Mesodermal cell (in vitro differentiated cells): ENCODE measurements around the gene RHBDF2.

Experiments used
- H3K27ac ChIP-seq: 2 replicates; pipeline ENCODE4 v1.7.0; 2013; ENCODE audit warnings: mild to moderate bottlenecking, low read depth, low read length, moderate library complexity; ENCODE audit not compliant: severe bottlenecking
- H3K36me3 ChIP-seq: 2 replicates; pipeline ENCODE4 v1.7.1; 2013; ENCODE audit warnings: mild to moderate bottlenecking, low read length, moderate library complexity; ENCODE audit not compliant: control insufficient read depth, insufficient read depth
- H3K4me1 ChIP-seq: one replicate; pipeline ENCODE4 v1.7.1; 2013; ENCODE audit warnings: mild to moderate bottlenecking, low read length; ENCODE audit not compliant: insufficient read depth, control insufficient read depth, poor library complexity, severe bottlenecking
- H3K4me3 ChIP-seq: 2 replicates; pipeline ENCODE4 v1.7.0; 2013; ENCODE audit warnings: low read length, control low read depth, mild to moderate bottlenecking; ENCODE audit not compliant: insufficient read depth, poor library complexity, severe bottlenecking; ENCODE audit errors: extremely low read depth
- H3K9me3 ChIP-seq: 2 replicates; pipeline ENCODE4 v1.7.1; 2013; ENCODE audit warnings: mild to moderate bottlenecking, low read length, moderate library complexity; ENCODE audit not compliant: control insufficient read depth
- WGBS, 2 experiments: methylation state at CpG; one replicate each; pipeline ENCODE4 v1.1.5; 2013; ENCODE audit warnings: missing lambda C conversion rate in 2 of 2; ENCODE audit not compliant: insufficient coverage in 2 of 2; 5-methylcytosine and 5-hydroxymethylcytosine counted together

Gene RHBDF2

DNA sequence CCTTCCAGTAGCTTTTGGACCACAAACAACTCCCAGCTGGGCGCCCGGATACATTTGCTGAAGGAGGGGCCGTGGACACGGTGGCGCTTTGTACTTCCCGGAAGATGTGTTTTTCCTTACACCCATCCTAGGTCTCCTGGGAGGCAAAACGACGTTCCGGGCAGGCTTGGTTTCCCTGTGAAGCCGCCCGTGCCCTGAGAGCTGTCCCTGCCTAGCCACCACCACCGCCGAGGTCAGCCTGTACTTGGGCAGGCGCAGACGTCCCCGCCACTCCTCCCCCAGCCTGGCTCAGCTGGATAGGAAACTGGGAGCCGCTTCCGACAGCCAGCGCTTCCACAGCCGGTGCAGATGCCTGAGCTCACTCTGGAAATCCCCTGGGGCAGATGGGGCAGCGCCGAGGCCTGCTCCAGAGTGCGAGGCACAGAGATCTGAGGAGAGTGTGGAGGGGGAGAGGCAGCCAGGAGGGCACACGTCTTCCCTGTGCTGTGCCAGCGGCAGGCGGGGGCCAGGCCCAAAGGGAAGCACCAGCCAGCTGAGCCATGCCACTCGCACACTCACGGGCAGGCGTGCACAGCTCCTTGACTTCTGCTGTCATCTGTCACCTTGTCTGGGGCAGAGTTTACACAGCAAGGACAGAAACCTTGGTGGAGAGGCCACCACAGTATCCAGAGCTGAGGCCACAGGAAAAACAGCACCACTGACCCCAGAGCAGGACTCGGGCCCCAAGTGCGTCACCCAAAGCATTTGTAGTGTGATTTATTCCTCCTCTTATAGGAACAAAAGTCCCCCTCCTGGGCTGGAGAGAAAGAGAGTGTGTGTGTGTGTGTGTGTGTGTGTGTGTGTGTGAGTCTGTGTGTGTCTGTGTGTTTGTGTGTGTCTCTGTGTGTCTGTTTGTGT is 3.0 kb downstream of the RHBDF2 start:
- Histone ChIP-seq H3K27ac (no peak overlapping the region), H3K4me3 (no peak overlapping the region), H3K36me3 (no peaks in the 10 kb centered on the region), H3K4me1 (peaks cover 27% of the 10 kb centered on the region), H3K9me3 (no peaks in the 10 kb centered on the region)
- 44 to 52% methylated on average over 20 to 27 of the region's 31 CpGs for WGBS, 2 experiments

DNA sequence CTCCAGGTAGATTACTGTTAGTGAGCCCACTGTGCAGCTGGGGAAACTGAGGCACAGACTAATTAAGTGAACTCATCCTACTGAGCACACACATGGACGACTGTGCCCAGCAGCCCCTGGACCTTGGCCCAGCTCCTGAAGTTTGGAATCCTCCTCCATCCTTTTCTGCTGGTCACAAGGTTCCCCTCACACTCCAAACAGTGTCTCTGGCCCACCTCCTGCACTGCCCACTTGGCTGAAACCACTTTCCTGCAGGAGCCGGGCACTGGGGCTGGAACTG is 3.6 kb downstream of the RHBDF2 start:
- Histone ChIP-seq H3K4me3 (no peak overlapping the region), H3K9me3 (no peaks in the 10 kb centered on the region), H3K36me3 (no peaks in the 10 kb centered on the region), H3K27ac (no peak overlapping the region), H3K4me1 (peaks cover 28% of the 10 kb centered on the region)
- WGBS, 2 experiments, result 90 to 92% methylated on average over 2 of the region's 2 CpGs

DNA sequence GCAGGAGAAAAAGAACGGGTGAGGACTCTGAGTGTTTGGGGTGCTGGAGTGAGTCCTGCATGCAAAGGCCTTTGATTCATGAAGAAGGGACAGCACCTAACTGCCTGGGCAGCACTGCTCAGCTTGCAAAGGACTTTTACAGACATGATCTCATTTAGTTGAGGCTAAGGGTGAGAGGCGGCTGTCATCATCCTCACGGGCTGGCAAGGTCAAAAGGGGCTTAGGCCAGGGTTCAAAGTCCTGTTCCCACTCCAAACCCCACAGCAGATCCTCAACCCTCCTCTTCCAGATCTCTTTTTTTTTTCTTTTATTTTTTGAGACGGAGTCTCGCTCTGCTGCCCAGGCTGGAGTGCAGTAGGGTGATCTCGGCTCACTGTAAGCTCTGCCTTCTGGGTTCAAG is 4.8 kb downstream of the RHBDF2 start:
- Histone ChIP-seq H3K9me3 (no peaks in the 10 kb centered on the region), H3K4me3 (no peak overlapping the region), H3K36me3 (no peaks in the 10 kb centered on the region), H3K27ac (no peak overlapping the region), H3K4me1 (peaks cover 28% of the 10 kb centered on the region)
- WGBS, 2 experiments, result 94% methylated on average over 4 to 5 of the region's 6 CpGs

DNA sequence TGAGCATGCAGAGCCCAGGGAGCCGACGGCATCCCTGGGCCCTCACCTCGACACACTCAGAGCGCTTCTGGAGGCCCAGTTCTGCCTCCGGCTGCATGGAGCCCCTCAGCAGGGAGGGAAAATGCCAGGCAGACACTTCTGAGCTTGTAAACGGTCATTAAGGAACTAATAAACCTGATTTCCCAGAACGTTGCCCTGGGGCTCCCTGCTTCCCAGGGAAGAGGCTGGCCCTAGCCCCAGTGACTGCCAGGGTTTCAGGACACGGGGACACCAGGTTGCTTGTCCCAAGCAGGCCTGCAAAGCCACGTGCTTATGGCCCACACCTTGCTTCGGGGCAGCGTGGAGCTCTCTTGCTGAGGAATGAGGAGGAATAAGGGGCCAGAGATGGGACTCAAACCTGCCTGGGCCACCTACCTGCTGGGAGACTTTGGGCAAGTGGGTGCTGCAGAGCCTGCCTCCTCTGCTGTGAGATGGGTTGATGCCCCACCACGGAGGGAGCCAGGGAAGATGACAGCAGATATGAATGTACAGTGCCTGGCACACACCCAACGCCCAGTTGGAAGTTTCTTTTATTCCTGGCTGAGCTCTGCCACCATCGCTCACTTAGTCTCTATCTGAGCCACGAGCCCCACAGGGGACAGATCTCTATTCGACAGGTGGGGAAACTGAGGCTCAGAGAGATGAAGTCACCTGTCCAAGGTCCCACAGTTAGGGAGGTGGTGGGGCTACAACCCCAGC is 5.4 kb downstream of the RHBDF2 start:
- Histone ChIP-seq H3K9me3 (no peaks in the 10 kb centered on the region), H3K36me3 (no peaks in the 10 kb centered on the region)
- 86 to 91% methylated on average over 16 of the region's 16 CpGs for WGBS, 2 experiments

DNA sequence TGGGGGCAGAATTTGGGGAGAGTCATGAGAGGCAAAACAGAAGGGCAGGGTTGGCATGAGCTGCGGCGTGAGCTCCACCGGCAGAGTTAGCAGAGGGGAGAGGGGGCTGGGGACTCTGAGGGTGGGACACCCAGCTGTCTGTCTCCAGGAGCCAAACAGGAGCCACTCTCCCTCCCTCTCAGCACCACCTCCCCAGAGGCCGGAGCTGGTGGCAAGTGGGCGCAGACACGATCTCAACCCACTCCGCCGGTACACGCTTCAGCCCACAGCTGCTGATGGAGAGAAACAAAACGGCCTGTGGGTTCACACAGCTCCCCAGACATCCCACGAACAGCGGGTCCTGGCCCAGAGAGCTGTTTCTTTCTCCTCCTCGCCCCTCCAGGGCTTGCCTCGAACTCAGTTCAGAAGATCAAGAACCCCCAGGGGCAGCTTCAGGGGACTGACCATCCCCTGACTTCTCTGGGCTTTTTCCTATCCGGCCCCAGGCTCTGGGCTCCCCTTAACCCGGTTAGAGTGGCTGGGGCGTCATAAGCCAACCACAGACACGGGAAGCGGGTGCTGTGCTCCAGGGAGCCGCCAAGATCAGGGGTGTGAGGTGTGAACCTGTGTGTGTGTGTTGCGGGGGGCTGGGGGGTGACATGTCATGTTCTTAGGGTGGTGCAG is 7.6 kb downstream of the RHBDF2 start:
- Histone ChIP-seq H3K4me3 (no peak overlapping the region), H3K27ac (no peak overlapping the region), H3K36me3 (no peaks in the 10 kb centered on the region), H3K4me1 (peaks cover 20% of the 10 kb centered on the region), H3K9me3 (no peaks in the 10 kb centered on the region)
- 79 to 87% methylated on average over 13 to 14 of the region's 21 CpGs for WGBS, 2 experiments

More for the DNA sequence above, 5.4 kb downstream of the RHBDF2 start:
- Histone ChIP-seq H3K4me3 (no peak overlapping the region), H3K4me1 (peaks cover 29% of the 10 kb centered on the region), H3K27ac (no peak overlapping the region)

DNA sequence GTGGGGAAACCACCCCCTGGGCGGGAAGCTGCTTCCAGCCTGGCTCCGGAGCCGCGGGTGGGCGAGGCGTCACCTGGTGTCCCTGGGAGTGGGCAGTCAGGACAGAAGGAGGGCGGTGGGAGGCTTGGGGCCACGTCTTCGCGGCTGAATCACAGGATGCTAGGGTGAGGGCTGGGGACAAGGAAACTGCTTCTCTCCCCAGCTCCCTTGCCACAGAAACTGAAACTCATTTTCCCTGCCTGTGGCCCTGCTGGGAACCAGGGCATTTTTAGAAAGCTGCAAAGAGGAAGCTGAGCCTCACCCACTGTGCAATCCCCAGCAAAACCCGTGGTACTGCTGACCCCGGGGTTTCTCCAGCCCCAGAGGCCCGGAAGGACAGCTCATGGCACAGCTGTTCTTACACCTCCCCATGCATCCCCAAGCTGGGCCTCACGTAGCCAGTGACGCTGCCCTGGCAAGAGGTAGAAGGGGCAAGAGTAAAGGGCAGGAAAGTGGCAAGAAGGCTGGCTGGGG is 8.2 kb downstream of the RHBDF2 start:
- Histone ChIP-seq H3K36me3 (no peaks in the 10 kb centered on the region), H3K27ac (no peak overlapping the region), H3K4me3 (no peak overlapping the region), H3K9me3 (no peaks in the 10 kb centered on the region), H3K4me1 (peaks cover 14% of the 10 kb centered on the region)
- 33 to 36% methylated on average over 11 to 13 of the region's 15 CpGs for whole genome bisulfite sequencing, 2 experiments

DNA sequence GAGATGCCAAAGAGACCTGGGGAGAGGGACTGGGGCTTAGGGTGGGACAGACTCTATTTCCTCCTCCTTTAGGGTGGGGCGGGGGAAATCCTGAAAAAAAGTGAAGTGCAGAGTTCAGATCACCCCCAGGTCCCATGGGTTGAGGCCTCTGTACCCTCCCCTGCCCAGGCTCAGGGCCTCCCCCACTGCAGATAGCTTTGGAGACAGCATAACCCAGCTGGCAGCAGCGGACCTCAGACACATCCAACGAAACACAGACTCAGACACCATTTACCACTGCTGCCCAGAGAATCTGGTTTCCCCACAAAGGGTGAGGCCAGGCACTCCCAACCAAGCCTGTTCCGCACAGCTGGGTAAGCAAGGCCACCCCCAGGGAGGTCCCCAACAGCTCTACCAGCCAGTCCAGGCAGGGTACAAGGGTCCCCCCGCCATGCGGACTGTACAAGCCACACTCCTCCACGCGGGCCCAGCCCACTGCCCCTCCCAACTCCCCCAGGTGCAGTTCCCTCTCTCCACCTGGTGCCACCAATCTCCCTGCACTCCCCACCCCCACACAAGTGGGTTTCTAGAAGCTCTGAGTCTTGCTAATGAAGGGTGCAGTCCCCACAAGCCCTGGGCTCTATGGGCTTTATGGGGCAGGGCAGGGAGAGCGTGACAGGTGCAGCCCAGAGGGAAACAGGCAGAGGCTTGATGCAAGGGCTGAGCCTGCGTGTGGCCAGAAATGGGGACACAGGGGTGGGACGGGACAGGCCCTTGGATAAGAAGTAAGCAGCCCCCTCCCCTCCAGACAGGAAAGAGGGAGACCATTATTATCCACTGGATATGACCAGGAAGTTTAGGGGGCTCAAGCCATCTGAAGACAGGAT is 8.9 kb downstream of the RHBDF2 start:
- H3K27ac ChIP-seq, result no peak overlapping the region
- WGBS, 2 experiments, result 77 to 93% methylated on average over 5 to 7 of the region's 11 CpGs

DNA sequence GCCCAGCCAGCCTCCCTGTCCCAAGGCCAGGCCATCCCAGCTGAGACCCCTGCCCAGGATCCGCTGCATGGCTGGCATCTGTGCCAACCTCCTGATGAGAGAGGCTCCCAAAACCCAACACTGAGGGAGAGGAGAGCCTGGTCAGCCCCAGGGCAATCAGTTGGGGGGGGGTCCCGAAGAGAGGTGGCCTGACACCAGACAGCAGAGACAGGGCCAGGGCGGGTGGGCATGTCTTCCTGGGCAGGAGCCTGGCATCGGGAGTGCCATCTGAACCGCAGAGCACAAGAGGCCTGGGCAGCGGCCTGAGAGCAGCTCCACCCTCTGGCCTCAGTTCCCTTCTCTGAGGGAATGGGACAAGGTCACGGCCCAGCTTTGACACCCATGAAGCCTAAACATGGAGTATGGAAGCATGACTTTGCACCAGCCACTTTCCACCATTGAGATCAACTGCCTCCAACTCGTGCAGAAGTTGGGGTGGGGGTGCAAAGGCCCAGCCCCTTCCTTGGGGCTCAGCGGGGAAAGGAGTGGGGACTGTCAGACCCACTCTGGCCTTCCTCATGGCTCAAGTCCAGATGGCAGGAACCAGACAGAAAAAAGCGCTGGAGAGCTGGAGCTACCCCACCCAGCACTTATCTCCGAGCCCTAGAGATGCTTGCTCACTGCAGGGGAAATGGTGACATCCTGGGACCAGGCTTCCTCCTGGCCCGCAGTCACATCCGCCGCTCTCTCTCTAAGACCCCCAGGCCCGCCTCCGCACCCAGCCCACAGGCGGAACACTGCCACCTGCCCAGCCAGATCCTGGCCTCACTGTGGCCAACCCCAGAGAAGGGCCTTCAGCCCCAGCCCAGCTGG is 9.7 kb downstream of the RHBDF2 start:
- H3K9me3 ChIP-seq, result no peaks in the 10 kb centered on the region
- H3K4me3 ChIP-seq, result no peak overlapping the region
- no peak overlapping the region for H3K27ac ChIP-seq
- no peaks in the 10 kb centered on the region for H3K36me3 ChIP-seq
- peaks cover 8% of the 10 kb centered on the region for H3K4me1 ChIP-seq
- WGBS, 2 experiments, result 93 to 95% methylated on average over 11 to 15 of the region's 17 CpGs

More for the DNA sequence above, 8.9 kb downstream of the RHBDF2 start:
- Histone ChIP-seq H3K9me3 (no peaks in the 10 kb centered on the region), H3K36me3 (no peaks in the 10 kb centered on the region), H3K4me3 (no peak overlapping the region), H3K4me1 (peaks cover 8% of the 10 kb centered on the region)

DNA sequence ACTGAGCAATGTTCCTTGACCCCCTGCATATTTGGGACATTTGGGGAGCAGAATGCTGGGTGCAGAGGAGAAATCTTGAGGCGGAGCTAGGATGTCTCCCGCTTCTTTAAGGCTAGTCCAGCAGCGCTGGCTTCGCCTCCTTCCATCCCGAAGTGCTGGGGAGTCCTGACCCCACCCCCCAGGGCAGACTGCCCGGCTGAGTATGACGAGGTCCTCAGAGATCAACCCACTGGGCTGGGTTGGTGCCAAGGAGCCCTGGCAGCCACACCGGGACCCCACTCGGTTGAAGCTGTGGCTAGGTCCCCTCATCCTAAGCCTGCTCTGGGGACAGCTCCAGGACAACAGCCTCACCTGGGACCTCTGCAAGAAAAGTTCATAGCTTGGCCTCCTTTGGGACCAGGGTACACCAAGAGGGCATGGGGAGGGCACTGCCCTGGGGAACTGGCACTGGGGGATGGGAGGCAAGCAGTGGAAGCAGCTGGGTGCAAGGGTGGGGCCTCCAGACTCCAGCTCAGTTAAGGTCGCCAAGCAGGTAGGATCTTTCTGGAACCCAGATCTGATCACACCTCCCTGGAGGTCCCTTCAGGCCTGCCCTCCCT is 11.0 kb downstream of the RHBDF2 start:
- Histone ChIP-seq H3K36me3 (no peaks in the 10 kb centered on the region), H3K27ac (no peak overlapping the region), H3K9me3 (no peaks in the 10 kb centered on the region), H3K4me1 (peaks cover 8% of the 10 kb centered on the region), H3K4me3 (no peak overlapping the region)
- 86 to 91% methylated on average over 8 to 10 of the region's 10 CpGs for WGBS, 2 experiments
